ENCODE data around the gene DPP3. TPM values are rescaled to one million over a fixed set of nuclear protein-coding genes. Genes with fewer than 3 reads are reported as not detected.
A peak's percentile ranks its signal among the peaks of the same experiment; 100 is the strongest.

DPP3 gene
- total RNA-seq, 4 donors from 2014 or later: 32.8 to 116 (median 53.4) TPM

DNA sequence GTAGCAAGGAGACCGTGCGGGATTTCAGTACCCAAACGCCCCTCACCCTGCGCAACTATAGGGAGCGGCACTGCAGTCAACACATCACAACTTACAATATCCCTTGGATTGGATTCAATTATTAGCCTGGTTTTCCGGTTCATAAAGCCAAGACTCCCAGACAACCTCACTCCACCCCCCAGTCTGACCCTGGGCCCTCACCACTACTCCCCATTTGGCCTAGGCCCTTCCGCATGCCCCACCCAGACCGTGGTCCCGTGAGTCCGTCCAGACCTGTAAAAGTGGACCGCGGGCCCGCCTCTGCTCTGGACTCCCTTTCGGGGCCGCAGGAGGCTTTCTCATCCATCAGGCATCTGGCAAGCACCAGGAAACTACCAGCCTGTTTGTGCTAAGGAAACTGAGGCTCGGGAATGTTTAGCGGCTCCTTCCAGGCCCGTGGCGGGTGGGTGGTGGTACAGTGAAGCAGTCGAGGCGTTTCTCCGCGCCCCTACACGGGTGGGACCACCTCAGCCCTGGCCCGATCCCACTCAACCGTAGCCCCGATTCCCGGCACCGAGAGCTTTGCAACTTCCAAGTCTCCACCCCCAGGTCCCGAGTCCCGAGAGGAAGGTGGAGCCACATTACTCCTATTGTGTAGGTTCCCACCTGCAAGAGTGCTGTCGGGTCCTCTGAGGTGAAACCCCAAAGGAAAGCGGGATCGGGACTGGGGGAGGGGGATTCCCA is 679 bp upstream of the DPP3 start:
- Histone ChIP-seq H3K27ac (peak overlapping the region; percentile 89 to 97 (median 96)), H3K4me1 (peaks cover 0 to 18% (median 15%) of the 10 kb centered on the region in 4 donors), H3K4me3 (peak overlapping the region; percentile 43 to 71 (median 59)), H3K36me3 (no peaks in the 10 kb centered on the region), H3K9me3 (no peaks in the 10 kb centered on the region), H3K27me3 (no peaks in the 10 kb centered on the region)
- DNase-seq: peak; percentile 55
- no peak for TF ChIP-seq EP300 (IDR thresholded peaks at IDR 0.05; ENCODE audit: low read depth)
- TF ChIP-seq CTCF (IDR thresholded peaks at IDR 0.05): peak in 1 of 5 experiments; percentile 9
- intact Hi-C loops (cut with DNase I; ENCODE audit: low total_unique reads): no loop called here
- in situ Hi-C loops (cut with MboI; ENCODE audit: low pct_ligation_motif_present in 1 of 4, low pct_unique_long_range_greater_than_20kb in 1 of 4, low sequenced_read_pairs in 3 of 4): no loop called here
- WGBS, 2 donors (ENCODE audit: low coverage in 1 of 2): 1% methylated on average over 26 of the region's 34 CpGs; no CpG with 5 or more reads in 1 of the 2 donors

GRCh38 chr11:66484806-66485380 is 4.7 kb downstream of the DPP3 start:
- peaks cover 0 to 21% (median 9%) of the 10 kb centered on the region in 4 donors for H3K36me3 ChIP-seq
- intact Hi-C loops (cut with DNase I; ENCODE audit: low total_unique reads) (no loop called here), in situ Hi-C loops (cut with MboI; ENCODE audit: low pct_ligation_motif_present in 1 of 4, low pct_unique_long_range_greater_than_20kb in 1 of 4, low sequenced_read_pairs in 3 of 4) (no loop called here)
- TF ChIP-seq POLR2A (IDR thresholded peaks at IDR 0.05): no peak
- no peak for TF ChIP-seq POLR2AphosphoS5 (IDR thresholded peaks at IDR 0.05)
- TF ChIP-seq EP300 (IDR thresholded peaks at IDR 0.05; ENCODE audit: low read depth): no peak
- TF ChIP-seq CTCF (IDR thresholded peaks at IDR 0.05): no peak
- no peaks in the 10 kb centered on the region for H3K9me3 ChIP-seq
- no peak overlapping the region for H3K4me3 ChIP-seq
- H3K27me3 ChIP-seq: no peaks in the 10 kb centered on the region
- peaks cover 0 to 8% (median 8%) of the 10 kb centered on the region in 4 donors for H3K4me1 ChIP-seq
- no peak for DNase-seq
- 86 to 100% methylated on average over 1 to 7 of the region's 7 CpGs for whole genome bisulfite sequencing, 2 donors (ENCODE audit: low coverage in 1 of 2)
- H3K27ac ChIP-seq: no peak overlapping the region

- Histone ChIP-seq H3K4me3 (no peak overlapping the region), H3K27ac (no peak overlapping the region), H3K27me3 (no peaks in the 10 kb centered on the region), H3K9me3 (no peaks in the 10 kb centered on the region), H3K4me1 (peaks cover 0 to 5% (median 0%) of the 10 kb centered on the region in 4 donors), H3K36me3 (peaks cover 0 to 21% (median 9%) of the 10 kb centered on the region in 4 donors)
- TF ChIP-seq CTCF (IDR thresholded peaks at IDR 0.05) (no peak), POLR2AphosphoS5 (IDR thresholded peaks at IDR 0.05) (no peak), EP300 (IDR thresholded peaks at IDR 0.05; ENCODE audit: low read depth) (no peak), POLR2A (IDR thresholded peaks at IDR 0.05) (no peak)
- in situ Hi-C loops (cut with MboI; ENCODE audit: low pct_ligation_motif_present in 1 of 4, low pct_unique_long_range_greater_than_20kb in 1 of 4, low sequenced_read_pairs in 3 of 4) (no loop called here), intact Hi-C loops (cut with DNase I; ENCODE audit: low total_unique reads) (no loop called here)
- no peak for DNase-seq
- WGBS, 2 donors (ENCODE audit: low coverage in 1 of 2): 94% methylated on average over 3 to 10 of the region's 10 CpGs
Observed at GRCh38 chr11:66488957-66489356, 8.7 kb downstream of the DPP3 start.

- no peaks in the 10 kb centered on the region for H3K9me3 ChIP-seq
- DNase-seq: no peak
- peaks cover 0 to 5% (median 0%) of the 10 kb centered on the region in 4 donors for H3K4me1 ChIP-seq
- no peak overlapping the region for H3K4me3 ChIP-seq
- H3K36me3 ChIP-seq: peaks cover 0 to 21% (median 9%) of the 10 kb centered on the region in 4 donors
- intact Hi-C loops (cut with DNase I; ENCODE audit: low total_unique reads): no loop called here
- H3K27me3 ChIP-seq: no peaks in the 10 kb centered on the region
- TF ChIP-seq EP300 (IDR thresholded peaks at IDR 0.05; ENCODE audit: low read depth) (no peak), POLR2A (IDR thresholded peaks at IDR 0.05) (no peak), POLR2AphosphoS5 (IDR thresholded peaks at IDR 0.05) (no peak), CTCF (IDR thresholded peaks at IDR 0.05) (no peak)
- no peak overlapping the region for H3K27ac ChIP-seq
- in situ Hi-C loops (cut with MboI; ENCODE audit: low pct_ligation_motif_present in 1 of 4, low pct_unique_long_range_greater_than_20kb in 1 of 4, low sequenced_read_pairs in 3 of 4): no loop called here
- WGBS, 2 donors (ENCODE audit: low coverage in 1 of 2): 81% methylated on average over 7 of the region's 7 CpGs; no CpG with 5 or more reads in 1 of the 2 donors
Observed at GRCh38 chr11:66489636-66490035, 9.4 kb downstream of the DPP3 start.

All from transverse colon (tissue), 4 donors.